NB4 (cell line): ENCODE results near the gene VEGFA.

ENCODE experiments used
- DNase-seq: peaks from one replicate; pipeline ENCODE4 v3.0.0; 2010; ENCODE audit warnings: low read depth
- H3K4me3 ChIP-seq: one replicate; pipeline ENCODE4 v1.5.1; 2011; ENCODE audit warnings: mild to moderate bottlenecking, low read depth, low read length, moderate library complexity
- MAX ChIP-seq: IDR thresholded peaks from 2 replicates; pipeline ENCODE4 v1.6.1; 2011; ENCODE audit warnings: low read depth, low read length
- MYC ChIP-seq: IDR thresholded peaks from 2 replicates; pipeline ENCODE4 v1.6.1; 2011; ENCODE audit warnings: low read depth, low read length
- POLR2A ChIP-seq: IDR thresholded peaks from 2 replicates; pipeline ENCODE4 v1.6.1; 2011; ENCODE audit warnings: mild to moderate bottlenecking; ENCODE audit not compliant: insufficient read length; ENCODE audit errors: extremely low read depth
- TF ChIP-seq, protein P1 (sequence below): IDR thresholded peaks from one replicate; pipeline ENCODE4 v1.5.1; 2012; ENCODE audit warnings: low read depth, low read length

VEGFA gene

DNA sequence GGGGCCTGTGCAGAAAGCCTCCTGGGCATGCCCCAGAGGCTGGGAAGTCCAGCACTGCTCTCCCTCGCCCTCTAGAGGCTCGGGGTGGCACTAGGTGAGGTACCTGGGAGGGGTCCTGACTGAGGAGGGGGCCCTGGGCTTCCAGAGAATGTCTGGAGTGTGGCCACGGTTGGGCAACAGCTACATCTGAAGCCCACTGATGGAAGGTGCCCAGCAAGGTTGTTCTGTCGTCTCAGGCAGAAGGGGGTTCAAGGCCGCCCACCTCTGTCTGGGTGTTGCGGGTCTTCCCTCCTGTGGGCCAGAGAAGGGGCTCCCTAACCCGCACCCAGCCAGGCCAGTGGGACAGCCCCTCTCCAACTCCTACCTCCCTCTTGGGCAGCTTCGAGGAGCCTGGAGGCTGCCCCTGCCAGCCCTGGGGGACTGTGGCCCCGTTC is 11.4 kb upstream of the VEGFA start:
- no peak for TF ChIP-seq MYC
- TF ChIP-seq, protein P1, sequence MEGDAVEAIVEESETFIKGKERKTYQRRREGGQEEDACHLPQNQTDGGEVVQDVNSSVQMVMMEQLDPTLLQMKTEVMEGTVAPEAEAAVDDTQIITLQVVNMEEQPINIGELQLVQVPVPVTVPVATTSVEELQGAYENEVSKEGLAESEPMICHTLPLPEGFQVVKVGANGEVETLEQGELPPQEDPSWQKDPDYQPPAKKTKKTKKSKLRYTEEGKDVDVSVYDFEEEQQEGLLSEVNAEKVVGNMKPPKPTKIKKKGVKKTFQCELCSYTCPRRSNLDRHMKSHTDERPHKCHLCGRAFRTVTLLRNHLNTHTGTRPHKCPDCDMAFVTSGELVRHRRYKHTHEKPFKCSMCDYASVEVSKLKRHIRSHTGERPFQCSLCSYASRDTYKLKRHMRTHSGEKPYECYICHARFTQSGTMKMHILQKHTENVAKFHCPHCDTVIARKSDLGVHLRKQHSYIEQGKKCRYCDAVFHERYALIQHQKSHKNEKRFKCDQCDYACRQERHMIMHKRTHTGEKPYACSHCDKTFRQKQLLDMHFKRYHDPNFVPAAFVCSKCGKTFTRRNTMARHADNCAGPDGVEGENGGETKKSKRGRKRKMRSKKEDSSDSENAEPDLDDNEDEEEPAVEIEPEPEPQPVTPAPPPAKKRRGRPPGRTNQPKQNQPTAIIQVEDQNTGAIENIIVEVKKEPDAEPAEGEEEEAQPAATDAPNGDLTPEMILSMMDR: peak; percentile 93
- TF ChIP-seq MAX: no peak
- no peak for TF ChIP-seq POLR2A
- DNase-seq: peak; percentile 49
- no peak overlapping the region for H3K4me3 ChIP-seq

DNA sequence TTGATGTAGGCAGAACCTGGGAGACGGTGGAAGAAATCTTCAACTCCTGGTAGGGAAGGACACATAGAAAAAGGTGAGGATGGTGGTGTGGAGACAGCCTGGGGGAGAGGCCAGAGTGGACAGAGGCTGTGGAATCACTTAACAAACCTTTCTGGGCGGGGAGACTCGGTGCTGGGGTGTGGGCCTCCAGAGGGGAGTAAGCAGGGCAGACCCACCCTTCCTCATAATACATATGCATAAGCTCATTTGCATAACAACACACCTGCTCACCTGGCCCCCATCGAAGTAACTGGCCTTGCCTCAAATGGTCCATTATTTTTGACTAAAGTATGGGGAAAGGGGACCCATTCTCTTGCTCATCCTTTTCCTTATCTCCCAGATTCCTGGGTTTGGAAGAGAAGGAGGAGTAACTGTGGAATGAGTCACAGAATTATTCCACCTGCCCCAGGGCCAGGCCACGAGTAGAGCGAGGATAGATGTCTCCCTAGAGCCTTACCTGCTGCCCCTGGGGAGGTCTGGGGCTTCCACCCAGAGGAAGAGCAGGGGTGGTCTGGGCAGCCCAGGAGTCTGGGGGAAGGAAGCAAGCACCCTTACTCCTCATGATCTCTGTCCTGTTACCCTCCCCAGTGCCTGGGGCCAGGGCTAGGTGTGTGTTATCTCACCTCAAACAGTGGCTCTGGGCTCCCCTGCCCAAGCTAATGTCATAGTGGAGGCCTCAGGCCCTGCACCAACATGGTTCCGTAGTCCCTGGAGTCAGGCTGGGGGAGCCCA is 10.7 kb upstream of the VEGFA start:
- TF ChIP-seq POLR2A (no peak), MAX (no peak), MYC (no peak)
- TF ChIP-seq, protein P1: no peak
- no peak for DNase-seq
- no peak overlapping the region for H3K4me3 ChIP-seq

GRCh38 chr6:43759907-43760206 is 10.2 kb upstream of the VEGFA start:
- DNase-seq: no peak
- H3K4me3 ChIP-seq: no peak overlapping the region
- no peak for TF ChIP-seq MYC
- TF ChIP-seq POLR2A: no peak

- TF ChIP-seq MYC (no peak), POLR2A (no peak), MAX (no peak)
- TF ChIP-seq, protein P1: no peak
- DNase-seq: no peak
- no peak overlapping the region for H3K4me3 ChIP-seq
Observed at GRCh38 chr6:43760210-43761168, 9.5 kb upstream of the VEGFA start.

GRCh38 chr6:43761666-43762409 is 8.2 kb upstream of the VEGFA start:
- H3K4me3 ChIP-seq: no peak overlapping the region
- no peak for DNase-seq
- no peak for TF ChIP-seq POLR2A
- no peak for TF ChIP-seq MYC
- TF ChIP-seq MAX: no peak

DNA sequence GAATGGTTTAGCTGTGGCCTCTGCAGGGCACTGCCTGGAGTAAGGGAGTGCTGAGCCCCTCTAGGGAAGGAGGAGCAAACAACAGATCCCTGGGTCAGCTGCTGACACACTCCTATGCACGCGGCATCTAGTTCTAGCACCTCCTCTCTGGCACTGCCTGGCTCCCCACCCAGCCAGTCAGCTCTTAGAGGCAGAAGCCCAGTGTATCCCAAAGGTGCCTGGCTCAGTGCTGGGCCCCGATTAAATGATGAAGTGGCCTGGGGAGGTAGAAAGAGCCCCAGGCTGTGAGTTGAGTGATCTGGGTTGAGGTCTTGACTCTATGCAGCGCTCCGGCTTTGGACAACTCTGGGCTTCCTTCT is 7.6 kb upstream of the VEGFA start:
- no peak for DNase-seq
- H3K4me3 ChIP-seq: no peak overlapping the region
- TF ChIP-seq, protein P1: no peak
- TF ChIP-seq MAX (no peak), POLR2A (no peak), MYC (no peak)
